Measurements from ENCODE around the gene TMEM213.

TMEM213 gene

DNA sequence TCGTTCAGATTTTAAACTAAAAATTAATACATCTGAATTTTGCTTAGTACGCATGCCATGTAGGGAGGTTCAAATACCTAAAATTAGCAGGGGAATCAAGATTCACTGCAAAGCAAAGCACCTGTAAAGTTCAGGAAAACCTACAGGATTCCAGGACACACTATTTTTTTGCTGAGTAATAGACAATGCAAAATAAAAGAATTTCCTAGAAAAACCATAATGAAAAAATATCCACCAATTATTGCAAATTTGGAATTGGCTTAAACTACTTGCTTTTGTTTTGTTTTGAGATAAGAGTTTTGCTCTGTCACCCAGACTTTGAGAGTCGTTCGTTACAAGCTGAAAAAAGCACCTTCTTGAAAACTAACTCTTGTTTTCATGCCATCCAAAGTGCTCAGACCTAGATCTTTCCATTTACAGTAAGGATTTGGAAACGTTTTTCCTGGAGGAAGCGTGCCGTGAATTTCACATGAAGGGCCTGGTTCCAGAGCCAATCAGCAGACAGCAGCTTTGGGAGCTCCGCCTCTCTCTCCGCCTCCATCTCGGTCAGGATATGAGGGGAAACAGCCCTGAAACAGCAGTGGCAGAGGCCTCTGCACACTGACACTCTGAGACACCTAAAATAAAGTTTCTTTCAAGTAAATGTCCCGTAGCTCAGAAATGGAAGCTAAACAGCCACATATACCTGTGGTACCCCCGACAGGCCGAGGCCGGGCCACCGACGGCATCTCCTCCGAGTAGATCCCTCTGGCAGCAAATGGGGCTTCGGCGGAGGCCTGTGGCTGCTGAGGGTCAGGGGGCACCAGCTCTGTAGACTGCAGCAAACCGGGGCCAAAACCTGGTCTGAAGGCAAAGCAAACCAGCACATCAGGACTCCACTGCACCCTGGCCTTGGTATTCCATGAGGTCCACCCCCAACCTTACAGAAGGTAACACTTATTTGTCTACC lies 46.1 kb downstream of the TMEM213 start:
- H3K27ac Mint-ChIP-seq: no peak overlapping the region
- no peaks in the 10 kb centered on the region for H3K4me1 Mint-ChIP-seq (ENCODE audit: low read depth)
- no peaks in the 10 kb centered on the region for H3K36me3 Mint-ChIP-seq (ENCODE audit: low read depth)
- no peak for DNase-seq
- no peak overlapping the region for H3K4me3 Mint-ChIP-seq
- H3K9me3 Mint-ChIP-seq: no peaks in the 10 kb centered on the region
- H3K27me3 Mint-ChIP-seq: peaks cover 10% of the 10 kb centered on the region

DNA sequence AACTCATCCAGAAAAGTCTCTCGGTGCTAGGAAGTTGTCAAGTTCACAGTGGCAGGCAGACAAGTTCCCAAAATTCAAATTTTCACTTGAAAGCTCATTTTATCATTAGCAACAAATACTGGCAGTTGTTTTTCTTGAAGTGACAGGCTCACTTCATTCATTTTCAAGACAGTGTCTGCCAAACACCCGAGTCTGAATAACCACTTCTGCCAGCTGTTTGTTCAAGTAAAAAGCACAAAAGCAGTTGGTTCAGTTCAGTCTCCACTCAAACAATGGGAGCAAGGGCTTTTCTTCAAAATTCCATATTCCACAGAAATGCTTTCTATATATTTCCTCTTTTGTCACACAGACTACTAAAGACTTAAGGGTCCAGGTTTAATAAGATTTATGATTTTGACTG lies 47.9 kb downstream of the TMEM213 start:
- H3K36me3 Mint-ChIP-seq (ENCODE audit: low read depth): no peaks in the 10 kb centered on the region
- DNase-seq: no peak
- no peak overlapping the region for H3K27ac Mint-ChIP-seq

DNA sequence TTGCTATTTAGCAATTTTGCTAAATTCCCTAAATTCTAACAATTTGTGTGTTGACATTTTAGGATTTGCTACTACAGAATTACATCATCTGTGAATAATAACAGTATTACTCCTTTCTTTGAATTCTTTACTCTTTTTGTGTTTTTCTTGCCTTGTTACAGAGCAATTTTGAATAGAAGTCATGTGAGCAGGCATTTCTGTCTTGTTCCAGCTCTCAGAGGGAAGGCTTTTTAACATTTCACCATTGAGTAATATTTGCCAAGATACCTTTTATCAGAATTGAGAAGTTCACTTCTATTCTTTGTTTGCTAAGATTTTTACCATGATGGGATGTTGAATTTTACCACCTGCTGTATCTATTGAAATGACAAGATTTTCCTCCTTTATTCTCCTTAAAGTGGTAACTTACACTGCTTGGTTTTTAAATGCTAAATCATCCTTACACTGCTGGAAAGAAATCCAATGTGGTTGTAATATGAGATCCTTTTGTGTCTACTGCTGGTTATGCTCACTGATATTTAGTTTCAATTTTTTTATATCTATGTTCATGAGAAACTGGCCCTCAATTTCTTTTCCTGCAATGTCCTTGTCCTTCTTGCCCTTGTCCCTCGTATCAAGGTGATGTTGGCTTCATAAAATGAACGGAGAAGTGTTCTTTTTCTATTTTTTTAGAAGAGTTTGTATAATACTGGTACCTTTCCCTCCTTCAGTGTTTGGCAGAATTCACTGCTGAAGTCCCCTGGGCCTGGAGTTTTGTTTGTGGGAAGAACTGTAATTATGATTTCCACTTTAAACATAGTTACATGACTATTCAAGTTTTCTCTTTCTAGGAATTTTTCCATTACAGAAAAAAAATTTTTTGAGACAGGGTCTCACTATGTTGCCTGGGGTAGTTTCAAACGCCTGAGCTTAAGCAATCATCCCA lies 50.5 kb downstream of the TMEM213 start:
- H3K36me3 Mint-ChIP-seq (ENCODE audit: low read depth): no peaks in the 10 kb centered on the region
- H3K4me3 Mint-ChIP-seq: no peak overlapping the region
- H3K9me3 Mint-ChIP-seq: no peaks in the 10 kb centered on the region
- no peak for DNase-seq
- no peak overlapping the region for H3K27ac Mint-ChIP-seq
- H3K4me1 Mint-ChIP-seq (ENCODE audit: low read depth): peaks cover 3% of the 10 kb centered on the region
- no peaks in the 10 kb centered on the region for H3K27me3 Mint-ChIP-seq

More for the DNA sequence above, 47.9 kb downstream of the TMEM213 start:
- Mint-ChIP-seq H3K27me3 (peaks cover under 1% of the 10 kb centered on the region), H3K4me1 (ENCODE audit: low read depth) (no peaks in the 10 kb centered on the region), H3K9me3 (no peaks in the 10 kb centered on the region), H3K4me3 (no peak overlapping the region)

DNA sequence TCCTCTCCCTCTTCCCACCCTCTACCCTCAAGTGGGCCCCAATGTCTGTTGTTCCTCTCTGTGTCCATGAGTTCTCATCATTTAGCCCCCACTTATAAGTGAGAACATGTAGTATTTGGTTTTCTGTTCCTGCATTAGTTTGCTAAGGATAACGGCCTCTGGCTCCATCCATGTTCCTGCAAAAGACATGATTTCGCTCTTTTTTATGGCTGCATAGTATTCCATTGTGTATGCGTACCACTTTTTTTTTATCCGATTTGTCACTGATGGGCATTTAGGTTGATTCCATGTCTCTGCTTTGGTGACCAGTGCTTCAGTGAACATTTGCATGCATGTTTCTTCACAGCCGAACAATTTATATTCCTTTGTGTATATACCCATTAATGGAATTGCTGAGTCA lies 51.9 kb downstream of the TMEM213 start:
- H3K4me1 Mint-ChIP-seq (ENCODE audit: low read depth): peaks cover 9% of the 10 kb centered on the region
- H3K27ac Mint-ChIP-seq: no peak overlapping the region
- no peak for DNase-seq
- H3K9me3 Mint-ChIP-seq: no peaks in the 10 kb centered on the region
- no peak overlapping the region for H3K4me3 Mint-ChIP-seq
- H3K36me3 Mint-ChIP-seq (ENCODE audit: low read depth): no peaks in the 10 kb centered on the region
- no peaks in the 10 kb centered on the region for H3K27me3 Mint-ChIP-seq

DNA sequence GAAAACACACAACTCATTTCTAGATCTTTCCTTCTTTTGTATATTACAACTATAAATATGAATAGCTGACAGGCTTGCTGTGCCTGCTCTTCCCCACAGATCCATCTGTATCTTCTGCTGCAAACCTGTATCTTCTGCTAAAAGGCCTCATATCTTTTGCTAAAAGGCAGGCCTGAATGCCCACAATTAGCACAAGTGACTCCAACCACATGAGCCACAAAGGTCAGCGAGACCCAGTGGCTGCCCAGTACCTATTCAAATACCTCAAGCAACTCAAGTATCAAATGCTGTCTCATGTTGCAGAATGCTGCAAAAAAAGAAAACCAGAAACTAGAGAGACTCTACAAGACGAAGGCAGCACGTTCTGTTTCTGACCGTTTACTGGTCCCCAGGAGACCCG lies 54.7 kb downstream of the TMEM213 start:
- Mint-ChIP-seq H3K36me3 (ENCODE audit: low read depth) (no peaks in the 10 kb centered on the region), H3K27me3 (no peaks in the 10 kb centered on the region), H3K4me1 (ENCODE audit: low read depth) (peaks cover 9% of the 10 kb centered on the region), H3K27ac (no peak overlapping the region), H3K4me3 (no peak overlapping the region), H3K9me3 (peaks cover 3% of the 10 kb centered on the region)
- DNase-seq: no peak

DNA sequence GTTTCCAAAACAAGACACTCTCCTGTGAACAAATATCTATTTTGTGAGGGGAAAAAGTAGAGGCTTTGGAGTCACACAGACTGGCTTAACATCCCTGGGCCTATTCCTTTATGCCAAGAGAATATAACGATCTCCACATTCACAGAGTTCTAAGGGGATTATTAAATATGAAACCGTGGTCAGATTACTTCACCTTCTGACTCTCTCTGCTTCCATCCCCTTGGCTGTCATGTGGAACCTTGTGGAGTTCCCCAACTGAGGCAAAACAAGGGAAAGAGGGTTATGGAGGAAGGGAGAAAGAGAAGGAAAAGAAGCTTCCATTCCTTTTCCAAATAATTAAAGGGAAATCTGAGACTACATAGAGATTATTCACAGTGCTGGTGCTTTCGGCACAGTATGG lies 55.7 kb downstream of the TMEM213 start:
- H3K27me3 Mint-ChIP-seq: no peaks in the 10 kb centered on the region
- peaks cover 8% of the 10 kb centered on the region for H3K9me3 Mint-ChIP-seq
- no peaks in the 10 kb centered on the region for H3K36me3 Mint-ChIP-seq (ENCODE audit: low read depth)
- H3K4me1 Mint-ChIP-seq (ENCODE audit: low read depth): peaks cover 9% of the 10 kb centered on the region
- no peak overlapping the region for H3K27ac Mint-ChIP-seq
- DNase-seq: no peak
- H3K4me3 Mint-ChIP-seq: no peak overlapping the region

DNA sequence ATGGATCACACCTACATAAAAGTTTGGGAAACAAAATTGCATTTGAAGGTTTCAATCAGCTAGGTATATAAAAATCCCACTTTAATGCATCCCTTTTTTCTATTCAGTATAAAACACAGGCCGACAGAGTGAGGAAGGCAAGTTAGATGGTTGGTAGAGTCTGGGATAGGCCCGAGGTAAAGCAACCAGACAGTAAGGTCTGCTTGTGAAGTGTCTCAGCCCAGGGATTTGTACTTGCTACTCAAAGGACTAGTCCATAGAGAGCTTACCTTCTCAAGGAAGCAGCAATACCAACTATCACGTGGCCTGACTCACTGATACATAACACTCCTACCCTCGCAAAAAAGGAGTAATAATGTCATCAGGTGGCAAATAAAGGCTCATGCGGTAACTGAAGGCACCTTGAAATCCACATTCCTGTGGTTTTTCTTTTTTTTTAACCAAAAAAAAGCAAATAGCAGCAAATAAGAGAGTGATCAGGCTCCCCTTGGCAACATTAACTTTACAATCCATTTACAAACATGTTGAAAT lies 56.4 kb downstream of the TMEM213 start:
- H3K9me3 Mint-ChIP-seq: peaks cover 8% of the 10 kb centered on the region
- no peak overlapping the region for H3K27ac Mint-ChIP-seq

DNA sequence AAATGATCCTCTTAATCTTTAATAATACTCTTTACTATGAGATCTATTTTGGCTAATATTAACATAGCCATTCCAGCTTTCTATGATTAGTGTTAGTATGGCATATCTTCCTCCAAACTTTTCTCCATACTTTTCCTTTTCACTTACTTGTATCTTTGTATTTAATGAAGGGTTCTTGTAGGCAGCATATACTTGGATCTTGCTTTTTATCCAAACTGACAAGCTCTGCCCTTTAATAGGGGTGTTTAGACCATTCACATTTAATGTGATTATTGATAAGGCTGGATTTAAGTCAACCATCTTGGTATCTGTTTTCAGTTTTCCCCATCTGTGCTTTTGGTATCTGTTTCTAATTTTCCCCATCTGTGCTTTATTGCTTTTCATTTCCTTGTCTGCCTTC lies 59.9 kb downstream of the TMEM213 start:
- H3K9me3 Mint-ChIP-seq: peaks cover 8% of the 10 kb centered on the region
- no peak overlapping the region for H3K27ac Mint-ChIP-seq
- no peak overlapping the region for H3K4me3 Mint-ChIP-seq
- no peaks in the 10 kb centered on the region for H3K27me3 Mint-ChIP-seq
- peaks cover 9% of the 10 kb centered on the region for H3K4me1 Mint-ChIP-seq (ENCODE audit: low read depth)
- DNase-seq: no peak
- no peaks in the 10 kb centered on the region for H3K36me3 Mint-ChIP-seq (ENCODE audit: low read depth)

More for the DNA sequence above, 56.4 kb downstream of the TMEM213 start:
- no peak overlapping the region for H3K4me3 Mint-ChIP-seq
- H3K4me1 Mint-ChIP-seq (ENCODE audit: low read depth): peaks cover 9% of the 10 kb centered on the region
- H3K36me3 Mint-ChIP-seq (ENCODE audit: low read depth): no peaks in the 10 kb centered on the region
- DNase-seq: no peak
- H3K27me3 Mint-ChIP-seq: no peaks in the 10 kb centered on the region

DNA sequence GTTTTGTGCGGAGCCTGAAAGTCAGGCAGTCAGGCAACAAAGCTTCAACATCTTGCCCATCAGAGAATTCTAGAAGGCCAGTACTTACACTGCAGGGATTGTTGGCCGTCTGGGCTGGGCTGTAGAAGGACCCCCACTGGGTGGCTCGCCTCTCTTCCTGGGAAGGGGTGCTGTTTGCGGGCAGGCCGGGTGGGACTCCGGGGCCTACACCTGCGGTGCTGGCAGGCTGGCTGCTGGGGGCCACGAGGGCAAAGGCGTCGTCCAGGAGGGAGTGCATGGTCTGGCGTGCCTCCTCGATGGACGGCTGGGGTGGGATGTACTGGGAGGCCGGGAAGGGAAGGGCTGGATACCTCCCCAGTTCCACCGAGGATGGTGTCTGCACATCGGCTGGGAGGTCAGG lies 63.3 kb downstream of the TMEM213 start:
- peaks cover 24% of the 10 kb centered on the region for H3K4me1 Mint-ChIP-seq (ENCODE audit: low read depth)
- no peak overlapping the region for H3K4me3 Mint-ChIP-seq
- H3K36me3 Mint-ChIP-seq (ENCODE audit: low read depth): no peaks in the 10 kb centered on the region
- no peaks in the 10 kb centered on the region for H3K27me3 Mint-ChIP-seq
- H3K27ac Mint-ChIP-seq: no peak overlapping the region
- peaks cover 8% of the 10 kb centered on the region for H3K9me3 Mint-ChIP-seq
- no peak for DNase-seq

DNA sequence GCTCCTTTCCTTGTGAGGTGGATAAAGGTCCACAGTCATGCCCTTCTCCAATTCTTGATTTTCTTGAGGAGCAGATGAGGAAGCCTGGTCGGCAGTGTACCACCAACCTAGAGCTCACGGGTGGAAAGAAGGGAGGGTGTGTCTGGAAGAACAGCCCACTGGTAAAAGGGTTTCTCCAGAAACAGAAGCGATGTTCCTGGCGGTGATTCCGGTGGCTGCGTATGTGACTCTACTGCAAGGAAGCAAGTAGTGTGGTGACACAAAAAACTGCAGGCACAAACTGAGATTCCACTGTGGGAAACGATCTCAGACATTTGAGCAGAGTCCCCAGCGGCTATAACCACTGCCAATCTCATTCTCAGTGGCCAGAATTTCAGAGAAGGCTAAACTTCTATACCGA lies 66.1 kb downstream of the TMEM213 start:
- H3K36me3 Mint-ChIP-seq (ENCODE audit: low read depth): no peaks in the 10 kb centered on the region
- H3K4me3 Mint-ChIP-seq: no peak overlapping the region
- no peaks in the 10 kb centered on the region for H3K27me3 Mint-ChIP-seq
- no peak overlapping the region for H3K27ac Mint-ChIP-seq
- no peak for DNase-seq
- H3K9me3 Mint-ChIP-seq: no peaks in the 10 kb centered on the region
- peaks cover 26% of the 10 kb centered on the region for H3K4me1 Mint-ChIP-seq (ENCODE audit: low read depth)

DNA sequence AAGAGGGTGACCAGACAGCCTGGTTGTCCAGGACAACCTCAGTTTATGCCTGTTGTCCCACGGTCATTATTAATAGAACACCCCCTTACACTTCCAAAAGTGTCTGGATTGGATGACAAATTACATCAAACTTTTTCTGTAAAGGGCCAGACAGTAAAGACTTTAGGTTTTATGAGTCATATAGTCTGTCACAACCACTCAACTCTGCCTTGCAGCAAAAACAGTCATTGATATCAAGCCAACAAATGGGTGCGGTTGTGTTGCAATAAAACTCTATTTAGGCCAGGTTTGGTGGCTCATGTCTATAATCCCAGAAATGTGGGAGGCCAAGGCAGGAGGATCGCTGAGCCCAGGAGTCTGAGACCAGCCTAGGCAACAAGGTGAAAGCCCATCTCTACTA lies 66.9 kb downstream of the TMEM213 start:
- peaks cover 26% of the 10 kb centered on the region for H3K4me1 Mint-ChIP-seq (ENCODE audit: low read depth)
- H3K27ac Mint-ChIP-seq: peak overlapping the region; percentile 52
- no peak for DNase-seq
- H3K27me3 Mint-ChIP-seq: no peaks in the 10 kb centered on the region
- H3K4me3 Mint-ChIP-seq: no peak overlapping the region
- no peaks in the 10 kb centered on the region for H3K36me3 Mint-ChIP-seq (ENCODE audit: low read depth)
- H3K9me3 Mint-ChIP-seq: no peaks in the 10 kb centered on the region

DNA sequence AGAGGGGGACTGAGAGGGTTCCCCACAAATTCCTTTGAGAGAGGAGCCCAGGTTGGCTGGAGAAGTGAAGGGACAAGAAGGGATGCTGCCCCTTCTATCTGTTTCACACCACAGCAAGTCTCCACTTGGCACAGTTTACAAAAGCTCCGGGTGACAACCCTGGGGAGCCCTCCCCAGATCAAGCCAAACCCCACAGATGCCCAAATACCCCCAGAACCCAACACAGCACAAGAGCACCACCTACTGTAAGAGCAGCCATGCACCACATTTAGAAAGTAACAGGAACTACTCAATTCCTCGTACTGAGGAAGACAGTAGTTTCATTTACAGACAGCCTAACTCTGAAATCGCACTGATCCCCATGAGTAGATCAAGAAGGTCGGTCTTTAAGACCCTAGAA lies 68.0 kb downstream of the TMEM213 start:
- DNase-seq: no peak
- H3K27ac Mint-ChIP-seq: no peak overlapping the region
- no peak overlapping the region for H3K4me3 Mint-ChIP-seq
- H3K4me1 Mint-ChIP-seq (ENCODE audit: low read depth): peaks cover 26% of the 10 kb centered on the region
- H3K9me3 Mint-ChIP-seq: no peaks in the 10 kb centered on the region
- H3K27me3 Mint-ChIP-seq: no peaks in the 10 kb centered on the region
- no peaks in the 10 kb centered on the region for H3K36me3 Mint-ChIP-seq (ENCODE audit: low read depth)

DNA sequence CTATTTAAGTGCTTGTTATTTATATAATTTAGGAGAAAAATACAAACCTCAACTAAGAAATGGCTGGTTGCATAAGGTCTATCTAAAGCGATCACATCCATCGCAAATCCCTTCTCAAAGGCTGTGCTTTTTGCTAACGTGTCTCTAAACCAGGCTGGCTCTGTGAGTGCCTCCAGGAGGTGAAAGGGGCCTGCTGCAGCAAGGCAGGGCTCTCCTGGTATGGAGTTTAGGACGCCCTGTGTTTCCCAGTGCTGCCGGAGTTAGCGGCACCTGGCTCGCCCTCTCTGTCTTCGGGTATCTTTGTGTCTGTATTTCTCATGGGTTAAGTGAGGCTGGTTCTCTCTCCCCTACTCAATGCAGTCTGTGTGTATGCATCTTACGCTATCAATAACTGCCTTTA lies 68.6 kb downstream of the TMEM213 start:
- peaks cover 26% of the 10 kb centered on the region for H3K4me1 Mint-ChIP-seq (ENCODE audit: low read depth)
- H3K9me3 Mint-ChIP-seq: no peaks in the 10 kb centered on the region
- H3K4me3 Mint-ChIP-seq: no peak overlapping the region
- no peak for DNase-seq
- no peaks in the 10 kb centered on the region for H3K27me3 Mint-ChIP-seq
- H3K36me3 Mint-ChIP-seq (ENCODE audit: low read depth): no peaks in the 10 kb centered on the region
- H3K27ac Mint-ChIP-seq: no peak overlapping the region

DNA sequence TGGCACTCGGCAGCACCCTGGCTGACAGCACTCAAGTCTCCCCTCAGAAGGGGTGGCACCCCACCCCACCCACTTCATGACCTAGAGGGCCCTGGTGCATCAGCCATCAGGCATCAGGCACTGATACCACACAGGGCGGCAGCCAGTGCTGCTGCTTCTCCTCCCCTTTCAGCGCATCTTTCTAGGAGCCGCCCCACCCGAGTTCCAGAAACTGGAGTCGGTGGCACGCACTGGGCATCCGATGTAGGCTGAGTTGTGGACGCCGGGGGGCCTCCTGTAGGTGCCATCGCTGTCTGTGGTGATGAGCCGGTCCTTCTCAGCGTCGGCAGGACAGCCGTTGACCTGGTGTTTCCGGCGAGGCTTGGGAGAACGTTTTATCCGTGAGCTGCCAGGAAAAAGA lies 70.0 kb downstream of the TMEM213 start:
- Mint-ChIP-seq H3K27ac (no peak overlapping the region), H3K27me3 (no peaks in the 10 kb centered on the region), H3K9me3 (no peaks in the 10 kb centered on the region), H3K36me3 (ENCODE audit: low read depth) (no peaks in the 10 kb centered on the region), H3K4me3 (no peak overlapping the region), H3K4me1 (ENCODE audit: low read depth) (peaks cover 26% of the 10 kb centered on the region)
- no peak for DNase-seq

All from activated T-cell treated with anti-CD3 and anti-CD28 coated beads, Interleukin-2, amount 50 U/mL, for 24 hours (primary cell).